ENCODE results near the gene EPC1. TPM values are rescaled to one million over a fixed set of nuclear protein-coding genes. Genes with fewer than 3 reads are reported as not detected.
A peak's percentile ranks its signal among the peaks of the same experiment; 100 is the strongest.
"Not testable (repeated sequence)": the region's sequence is repeated elsewhere in the genome, so short reads cannot be mapped to it uniquely, and the experiment has no call there.

EPC1 gene
- total RNA-seq, 1 donor from 2014 or later = 40.3 TPM

DNA sequence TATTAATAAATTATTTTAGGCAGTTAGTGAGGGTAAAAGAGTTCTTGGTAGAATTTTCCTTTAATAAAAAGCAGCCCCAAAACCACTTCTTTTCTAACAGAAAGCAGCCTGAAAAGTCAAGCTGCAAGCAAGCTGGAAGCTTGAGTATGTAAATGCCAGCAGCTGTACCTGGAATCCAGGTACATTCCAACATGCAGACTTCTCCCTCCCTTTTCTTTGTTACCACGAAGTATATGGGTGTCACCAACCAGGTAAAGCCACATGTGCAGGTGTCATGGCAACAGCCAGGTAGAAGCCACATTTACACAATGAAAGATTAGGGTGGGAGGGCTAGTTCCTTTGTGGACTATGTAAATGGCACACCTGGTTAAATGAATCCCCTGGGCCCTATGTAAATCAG lies 114.6 kb downstream of the EPC1 start:
- Histone ChIP-seq H3K4me1 (no peaks in the 10 kb centered on the region), H3K36me3 (no peaks in the 10 kb centered on the region), H3K4me3 (no peak overlapping the region), H3K27ac (no peak overlapping the region), H3K27me3 (ENCODE audit: low read depth) (no peaks in the 10 kb centered on the region), H3K9me3 (no peaks in the 10 kb centered on the region)
- no peak for DNase-seq
- ATAC-seq = peak; percentile 61 to 71
- TF ChIP-seq, protein P1, sequence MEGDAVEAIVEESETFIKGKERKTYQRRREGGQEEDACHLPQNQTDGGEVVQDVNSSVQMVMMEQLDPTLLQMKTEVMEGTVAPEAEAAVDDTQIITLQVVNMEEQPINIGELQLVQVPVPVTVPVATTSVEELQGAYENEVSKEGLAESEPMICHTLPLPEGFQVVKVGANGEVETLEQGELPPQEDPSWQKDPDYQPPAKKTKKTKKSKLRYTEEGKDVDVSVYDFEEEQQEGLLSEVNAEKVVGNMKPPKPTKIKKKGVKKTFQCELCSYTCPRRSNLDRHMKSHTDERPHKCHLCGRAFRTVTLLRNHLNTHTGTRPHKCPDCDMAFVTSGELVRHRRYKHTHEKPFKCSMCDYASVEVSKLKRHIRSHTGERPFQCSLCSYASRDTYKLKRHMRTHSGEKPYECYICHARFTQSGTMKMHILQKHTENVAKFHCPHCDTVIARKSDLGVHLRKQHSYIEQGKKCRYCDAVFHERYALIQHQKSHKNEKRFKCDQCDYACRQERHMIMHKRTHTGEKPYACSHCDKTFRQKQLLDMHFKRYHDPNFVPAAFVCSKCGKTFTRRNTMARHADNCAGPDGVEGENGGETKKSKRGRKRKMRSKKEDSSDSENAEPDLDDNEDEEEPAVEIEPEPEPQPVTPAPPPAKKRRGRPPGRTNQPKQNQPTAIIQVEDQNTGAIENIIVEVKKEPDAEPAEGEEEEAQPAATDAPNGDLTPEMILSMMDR (IDR thresholded peaks at IDR 0.05) = no peak
- intact Hi-C loops (cut with DNase I) = no loop called here

DNA sequence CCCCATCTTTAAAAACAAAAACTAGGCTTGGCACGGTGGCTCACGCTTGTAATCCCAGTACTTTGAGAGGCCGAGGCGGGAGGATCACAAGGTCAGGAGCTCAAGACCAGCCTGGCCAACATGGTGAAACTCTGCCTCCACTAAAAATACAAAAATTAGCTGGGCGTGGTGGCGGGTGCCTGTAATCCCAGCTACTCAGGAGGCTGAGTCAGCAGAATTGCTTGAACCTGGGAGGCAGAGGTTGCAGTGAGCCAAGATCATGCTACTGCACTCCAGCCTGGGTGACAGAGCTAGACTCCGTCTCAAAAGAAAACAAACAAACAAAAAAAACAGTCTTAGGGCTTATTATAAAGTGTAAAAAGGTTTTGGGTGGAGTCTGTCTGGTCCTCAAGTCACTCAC lies 117.2 kb downstream of the EPC1 start:
- intact Hi-C loops (cut with DNase I); H3K27me3 ChIP-seq (ENCODE audit: low read depth); H3K27ac ChIP-seq; H3K4me1 ChIP-seq; H3K9me3 ChIP-seq; H3K4me3 ChIP-seq; ATAC-seq; DNase-seq; H3K36me3 ChIP-seq: not testable (repeated sequence)

DNA sequence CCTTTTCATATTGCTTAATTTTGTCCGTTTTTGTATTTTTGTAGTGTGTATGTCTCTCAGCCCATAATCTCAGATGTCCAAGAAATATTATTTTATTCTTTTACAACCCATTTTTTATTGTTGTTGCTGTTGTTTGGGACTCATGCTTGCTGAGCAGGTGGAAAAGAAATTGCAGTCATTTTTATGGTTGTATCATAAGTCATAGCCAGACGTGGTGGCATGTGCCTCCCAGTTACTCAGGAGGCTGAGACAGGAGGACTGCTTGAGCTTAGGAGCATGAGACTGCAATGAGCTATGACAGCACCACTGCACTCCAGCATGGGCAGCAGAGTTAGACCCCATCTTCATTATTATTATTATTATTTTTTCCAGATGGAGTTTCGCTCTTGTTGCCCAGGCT lies 117.8 kb downstream of the EPC1 start:
- intact Hi-C loops (cut with DNase I) = no loop called here

DNA sequence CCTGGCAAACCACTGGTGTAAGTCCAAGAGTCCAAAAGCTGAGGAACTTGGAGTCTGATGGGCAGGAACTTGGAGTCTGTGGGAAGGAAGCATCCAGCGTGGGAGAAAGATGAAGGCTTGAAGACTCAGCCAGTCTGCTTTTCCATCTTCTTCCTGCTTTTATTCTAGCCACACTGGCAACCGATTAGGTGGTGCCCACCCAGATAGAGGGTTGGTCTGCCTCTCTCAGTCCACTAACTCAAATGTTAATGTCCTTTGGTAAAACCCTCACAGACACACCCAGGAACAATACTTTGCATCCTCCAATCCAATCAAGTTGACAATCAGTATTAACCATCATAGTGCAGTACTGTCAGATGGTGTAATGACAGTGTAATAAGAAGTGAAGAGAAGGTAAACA lies 119.2 kb downstream of the EPC1 start:
- Histone ChIP-seq H3K27me3 (ENCODE audit: low read depth) (no peaks in the 10 kb centered on the region), H3K9me3 (no peaks in the 10 kb centered on the region), H3K36me3 (no peaks in the 10 kb centered on the region), H3K4me1 (no peaks in the 10 kb centered on the region), H3K27ac (no peak overlapping the region), H3K4me3 (no peak overlapping the region)
- intact Hi-C loops (cut with DNase I) = no loop called here
- ATAC-seq (no peak), DNase-seq (no peak)
- TF ChIP-seq, protein P1 (IDR thresholded peaks at IDR 0.05) = no peak

More for the DNA sequence above, 117.8 kb downstream of the EPC1 start:
- no peak overlapping the region for H3K27ac ChIP-seq
- TF ChIP-seq, protein P1 (IDR thresholded peaks at IDR 0.05) = no peak
- no peaks in the 10 kb centered on the region for H3K27me3 ChIP-seq (ENCODE audit: low read depth)
- ATAC-seq (no peak), DNase-seq (no peak)
- no peaks in the 10 kb centered on the region for H3K4me1 ChIP-seq
- H3K9me3 ChIP-seq = no peaks in the 10 kb centered on the region
- H3K4me3 ChIP-seq = no peak overlapping the region
- no peaks in the 10 kb centered on the region for H3K36me3 ChIP-seq

DNA sequence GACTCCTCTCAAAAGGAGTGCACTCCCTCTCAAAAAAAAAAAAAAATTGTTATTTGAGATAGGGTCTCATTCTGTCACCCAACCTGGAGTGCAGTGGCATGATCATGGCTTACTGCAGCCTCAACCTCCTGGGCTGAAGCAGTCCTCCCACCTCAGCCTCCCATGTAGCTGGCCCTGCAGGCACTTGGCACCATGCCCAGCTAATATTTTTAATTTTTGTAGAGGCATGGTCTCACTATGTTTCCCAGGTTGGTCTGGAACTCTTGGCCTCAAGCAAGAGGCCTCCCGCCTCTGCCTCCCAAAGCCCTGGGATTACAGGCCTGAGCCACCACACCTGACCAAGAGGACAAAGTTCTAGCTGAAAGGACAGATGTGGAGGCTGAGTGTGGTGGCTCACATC lies 120.3 kb downstream of the EPC1 start:
- TF ChIP-seq, protein P1 (IDR thresholded peaks at IDR 0.05) = no peak
- intact Hi-C loops (cut with DNase I) = no loop called here
- Histone ChIP-seq H3K36me3 (no peaks in the 10 kb centered on the region), H3K27ac (no peak overlapping the region), H3K4me1 (no peaks in the 10 kb centered on the region), H3K9me3 (no peaks in the 10 kb centered on the region), H3K4me3 (no peak overlapping the region), H3K27me3 (ENCODE audit: low read depth) (no peaks in the 10 kb centered on the region)
- ATAC-seq = no peak
- no peak for DNase-seq

DNA sequence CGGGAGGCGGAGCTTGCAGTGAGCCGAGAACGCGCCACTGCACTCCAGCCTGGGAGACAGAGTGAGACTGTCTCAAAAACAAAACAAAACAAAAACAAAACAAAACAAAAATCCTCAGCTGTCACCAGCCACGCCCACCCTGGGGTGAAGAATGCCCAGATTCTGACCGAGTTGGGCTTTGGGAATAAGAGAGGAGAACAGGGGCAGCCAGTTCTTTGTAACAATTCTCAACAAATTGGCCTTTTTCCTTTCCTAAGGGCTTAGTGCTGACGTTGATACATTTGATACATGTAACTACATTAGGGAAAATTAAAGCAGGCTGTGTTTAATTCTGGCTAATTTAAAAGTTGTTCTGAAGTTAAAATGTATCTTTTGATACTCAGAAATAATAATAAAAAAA lies 121.0 kb downstream of the EPC1 start:
- no peak for ATAC-seq
- H3K36me3 ChIP-seq = no peaks in the 10 kb centered on the region
- intact Hi-C loops (cut with DNase I) = no loop called here

DNA sequence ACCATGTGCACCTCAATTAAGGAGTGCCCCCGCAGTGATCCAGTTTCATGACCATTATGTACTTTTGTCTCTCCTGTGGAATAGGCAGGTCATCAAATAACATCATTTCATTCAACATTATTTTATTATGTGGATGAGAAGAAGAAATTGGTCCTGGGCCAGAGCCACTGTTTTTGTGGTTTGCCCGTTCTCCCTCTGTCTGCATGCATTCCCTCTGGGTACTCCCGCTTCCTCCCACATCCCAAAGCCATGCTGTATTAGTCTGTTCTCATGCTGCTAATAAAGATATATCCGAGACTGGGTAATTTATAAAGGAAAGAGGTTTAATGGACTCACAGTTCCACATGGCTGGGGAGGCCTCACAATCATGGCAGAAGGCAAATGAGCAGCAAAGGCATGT lies 124.6 kb downstream of the EPC1 start:
- H3K27me3 ChIP-seq (ENCODE audit: low read depth); intact Hi-C loops (cut with DNase I); ATAC-seq; H3K9me3 ChIP-seq; H3K36me3 ChIP-seq; H3K27ac ChIP-seq; H3K4me1 ChIP-seq; H3K4me3 ChIP-seq; DNase-seq: not testable (repeated sequence)

More for the DNA sequence above, 121.0 kb downstream of the EPC1 start:
- Histone ChIP-seq H3K9me3 (no peaks in the 10 kb centered on the region), H3K27ac (no peak overlapping the region), H3K4me1 (no peaks in the 10 kb centered on the region), H3K27me3 (ENCODE audit: low read depth) (no peaks in the 10 kb centered on the region), H3K4me3 (no peak overlapping the region)
- TF ChIP-seq, protein P1 (IDR thresholded peaks at IDR 0.05) = no peak
- no peak for DNase-seq

DNA sequence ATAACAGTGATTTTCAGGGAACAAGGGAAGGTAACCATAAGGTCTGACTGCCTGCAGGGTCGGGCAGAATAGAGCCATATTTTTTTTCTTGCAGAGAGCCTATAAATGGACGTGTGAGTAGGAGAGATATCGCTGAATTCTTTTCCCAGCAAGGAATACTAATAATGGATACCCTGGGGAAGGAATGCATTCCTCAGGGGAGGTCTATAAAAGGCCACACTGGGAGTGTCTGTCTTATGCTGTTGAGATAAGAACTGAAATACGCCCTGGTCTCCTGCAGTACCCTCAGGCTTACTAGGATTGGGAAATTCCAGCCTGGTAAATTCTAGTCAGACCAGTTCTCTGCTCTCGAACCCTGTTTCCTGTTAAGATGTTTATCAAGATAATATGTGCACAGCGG lies 127.8 kb downstream of the EPC1 start:
- H3K9me3 ChIP-seq; H3K4me3 ChIP-seq; ATAC-seq; H3K36me3 ChIP-seq; H3K27ac ChIP-seq; H3K4me1 ChIP-seq; intact Hi-C loops (cut with DNase I); DNase-seq; H3K27me3 ChIP-seq (ENCODE audit: low read depth): not testable (repeated sequence)

DNA sequence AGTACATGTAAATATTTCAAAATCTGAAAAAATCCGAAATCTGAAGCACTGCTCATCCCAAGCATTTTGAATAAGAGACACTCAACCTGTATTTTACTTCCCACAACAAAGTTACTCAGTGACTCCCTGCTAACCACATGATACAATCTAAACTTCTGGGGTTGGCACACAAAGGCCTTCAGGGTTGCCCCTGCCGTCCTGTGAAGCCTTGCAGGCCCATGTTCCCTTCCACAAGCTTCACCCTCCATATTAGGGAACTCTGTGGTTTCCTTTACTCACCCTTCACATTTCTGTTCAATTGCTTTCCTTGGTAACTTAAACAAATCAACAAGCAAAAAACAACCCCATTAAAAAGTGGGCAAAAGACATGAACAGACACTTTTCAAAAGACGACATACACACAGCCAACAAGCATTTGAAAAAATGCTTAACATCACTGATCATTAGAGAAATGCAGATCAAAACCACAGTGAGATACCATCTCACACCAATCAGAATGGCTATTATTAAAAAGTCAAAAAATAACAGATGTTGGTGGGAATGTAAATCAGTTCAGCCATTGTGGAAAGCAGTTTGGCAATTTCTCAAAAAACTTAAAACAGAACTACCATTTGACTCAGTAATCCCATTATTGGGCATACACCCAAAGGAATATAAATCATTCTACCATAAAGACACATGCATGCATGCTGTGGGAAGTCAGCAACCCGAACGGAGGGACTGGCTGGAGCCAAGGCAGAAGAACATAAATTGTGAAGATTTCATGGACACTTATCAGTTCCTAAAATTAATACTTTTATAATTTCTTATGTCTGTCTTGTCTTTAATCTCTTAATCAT lies 128.5 kb downstream of the EPC1 start:
- H3K9me3 ChIP-seq; DNase-seq; H3K4me1 ChIP-seq; H3K4me3 ChIP-seq; H3K27me3 ChIP-seq (ENCODE audit: low read depth); intact Hi-C loops (cut with DNase I); H3K36me3 ChIP-seq; ATAC-seq; H3K27ac ChIP-seq: not testable (repeated sequence)
